Spleen (tissue), 11 donors: ENCODE results near the gene EFEMP2. TPM values are rescaled to one million over a fixed set of nuclear protein-coding genes. Genes with fewer than 3 reads are reported as not detected.
"Not testable (repeated sequence)": the region's sequence is repeated elsewhere in the genome, so short reads cannot be mapped to it uniquely, and the experiment has no call there.

Experiments
- DNase-seq: peaks from one replicate; pipeline ENCODE4 v3.0.0-alpha.2; 2020
- H3K27ac ChIP-seq, 8 donors: fragments of 200-600 bp; sonication (generic) in 7 of 8; 1 replicate in 4 of 8; 2 replicates in 4 of 8; pipeline versions ENCODE4 v1.5.0 to v1.8.0; 2016 to 2021; ENCODE audit warnings: inconsistent platforms in 4 of 8, mild to moderate bottlenecking in 4 of 8, moderate library complexity in 1 of 8
- H3K27me3 ChIP-seq, 7 donors: fragments of 200-600 bp; sonication (generic) in 6 of 7; replicated peaks in 1 of 7; 1 replicate in 4 of 7; 2 replicates in 3 of 7; pipeline versions ENCODE4 v1.5.0 to v1.8.0; 2016 to 2021; ENCODE audit warnings: inconsistent platforms in 3 of 7, mild to moderate bottlenecking in 1 of 7
- H3K36me3 ChIP-seq, 6 donors: fragments of 200-600 bp; sonication (generic) in 5 of 6; 1 replicate in 4 of 6; 2 replicates in 2 of 6; pipeline versions ENCODE4 v1.5.0 to v1.8.0; 2016 to 2021; ENCODE audit warnings: inconsistent platforms in 2 of 6
- H3K4me1 ChIP-seq, 6 donors: fragments of 200-600 bp; sonication (generic) in 5 of 6; 1 replicate in 3 of 6; 2 replicates in 3 of 6; pipeline versions ENCODE4 v1.5.0 to v1.8.0; 2016 to 2021; ENCODE audit warnings: inconsistent platforms in 3 of 6
- H3K4me3 ChIP-seq, 8 donors: fragments of 200-600 bp; sonication (generic) in 7 of 8; 1 replicate in 4 of 8; 2 replicates in 4 of 8; pipeline versions ENCODE4 v1.5.0 to v1.8.0; 2016 to 2021; ENCODE audit warnings: inconsistent platforms in 4 of 8, mild to moderate bottlenecking in 4 of 8, moderate library complexity in 2 of 8
- H3K9me3 ChIP-seq, 8 donors: fragments of 200-600 bp; sonication (generic) in 7 of 8; 1 replicate in 4 of 8; 2 replicates in 4 of 8; pipeline versions ENCODE4 v1.5.0 to v1.8.0; 2016 to 2021; ENCODE audit warnings: inconsistent platforms in 4 of 8
- CTCF ChIP-seq, 11 experiments: fragments of 200-600 bp in 7 of 11; fragments of 450-650 bp in 4 of 11; sonication (generic) in 4 of 11; IDR thresholded peaks in 8 of 11; conservative IDR thresholded peaks in 3 of 11; 1 replicate in 7 of 11; 2 replicates in 4 of 11; pipeline versions ENCODE4 v1.4.0 to v1.8.0; 2016 to 2021; ENCODE audit warnings: antibody characterized with exemption in 11 of 11, inconsistent platforms in 4 of 11, mild to moderate bottlenecking in 1 of 11
- POLR2A ChIP-seq, 3 donors: fragments of 450-650 bp; IDR thresholded peaks; one replicate each; pipeline ENCODE4 v1.5.1; 2017; ENCODE audit warnings: antibody characterized with exemption in 3 of 3, mild to moderate bottlenecking in 1 of 3
- POLR2AphosphoS5 ChIP-seq, 3 donors: sonication (generic); formaldehyde crosslinking; IDR thresholded peaks; one replicate each; pipeline ENCODE4 v1.5.1; 2017; ENCODE audit warnings: antibody characterized with exemption in 3 of 3
- WGBS, 5 donors: extraction: QIAGEN DNeasy Blood & Tissue Kit in 3 of 5; methylation state at CpG; one replicate each; pipeline versions ENCODE4 v1.1.5 to v1.1.7; 2013 to 2018; 5-methylcytosine and 5-hydroxymethylcytosine counted together
- intact Hi-C: fragments of 100-400 bp; cut with DNase I; formaldehyde crosslinking; loops from one replicate; pipeline ENCODE4 v1.15.0; 2023; ENCODE audit warnings: low total_unique reads
- polyA plus RNA-seq, 3 donors: library from polyadenylated mRNA; stranded (reverse); fragments of 200-250 nt; gene quantifications; one replicate each; pipeline ENCODE4 v1.2.1, GENCODE V29; 2013
- total RNA-seq, 7 donors: library from RNA; depleted of rRNA in 3 of 7; stranded (reverse); fragments of >200 nt in 3 of 7; fragmentation: NEBNext Ultra II Directional in 4 of 7; extraction: Animal tissue kit (Norgen Biotek cat#: 25700) in 4 of 7; gene quantifications; one replicate each; pipeline versions ENCODE4 v1.1.0 to v1.2.1, GENCODE V29; 2016 to 2021
- donor health status: healthy with polysubstance abuse.
- donor health status: DM: no; HTN: no; CAD: no; lungs with moderate emphysema.
- donor health status: DM: no; HTN: no; CAD: no.
- donor health status: Bipolar disorder and iron deficiency.
- donor health status: healthy.
- donor health status: DM: no; HTN: no; CAD: no.
- donor health status: DM: yes; HTN: yes; CAD: no.

Gene EFEMP2
- total and polyA plus RNA-seq, 10 donors = 21.0 to 53.5 (median 38.2) TPM

- peak; percentile 81 for DNase-seq
- intact Hi-C loops = no loop called here
These were observed 20.2 kb upstream of the EFEMP2 start for GRCh38 chr11:65892661-65893317.

GRCh38 chr11:65892137-65892540 lies 19.5 kb upstream of the EFEMP2 start:
- Histone ChIP-seq H3K4me3 (peak overlapping the region; percentile 75 to 93 (median 88)), H3K4me1 (peaks cover 45 to 74% (median 61%) of the 10 kb centered on the region in 6 donors), H3K27ac (peak overlapping the region; percentile 92 to 99 (median 96))
- H3K9me3 ChIP-seq, DNase-seq, H3K27me3 ChIP-seq, H3K36me3 ChIP-seq, intact Hi-C loops: not testable (repeated sequence)
- 42 to 60% (median 53%) methylated on average over 5 of the region's 5 CpGs for WGBS, 5 donors

More at GRCh38 chr11:65892661-65893317, 20.2 kb upstream of the EFEMP2 start:
- no peak for TF ChIP-seq POLR2AphosphoS5 (IDR thresholded peaks at IDR 0.05)
- TF ChIP-seq CTCF (IDR thresholded peaks at IDR 0.05 in 8 of 11, conservative IDR thresholded peaks at IDR 0.05 in 3 of 11) = no peak
- TF ChIP-seq POLR2A (IDR thresholded peaks at IDR 0.05) = no peak
- Histone ChIP-seq H3K9me3 (no peaks in the 10 kb centered on the region), H3K4me1 (peaks cover 39 to 67% (median 55%) of the 10 kb centered on the region in 6 donors), H3K27me3 (no peaks in the 10 kb centered on the region), H3K27ac (peak overlapping the region; percentile 92 to 99 (median 96)), H3K4me3 (peak overlapping the region in 6 of 8 donors; percentile 75 to 93 (median 88)), H3K36me3 (no peaks in the 10 kb centered on the region)
- WGBS, 5 donors = 60 to 76% (median 71%) methylated on average over 10 of the region's 10 CpGs

- H3K27me3 ChIP-seq = no peaks in the 10 kb centered on the region
- peak overlapping the region; percentile 92 to 99 (median 96) for H3K27ac ChIP-seq
- peak; percentile 90 for DNase-seq
- WGBS, 5 donors = 1 to 3% (median 2%) methylated on average over 46 to 57 of the region's 57 CpGs
- H3K9me3 ChIP-seq = no peaks in the 10 kb centered on the region
- intact Hi-C loops = no loop called here
- peaks cover 50 to 80% (median 66%) of the 10 kb centered on the region in 6 donors for H3K4me1 ChIP-seq
- TF ChIP-seq POLR2A (IDR thresholded peaks at IDR 0.05) = peak in 2 of 3 donors; percentile 48 to 61
- peak; percentile 80 to 89 (median 83) for TF ChIP-seq POLR2AphosphoS5 (IDR thresholded peaks at IDR 0.05)
- peak in 8 of 11 experiments; percentile 13 to 48 (median 29) for TF ChIP-seq CTCF (IDR thresholded peaks at IDR 0.05 in 8 of 11, conservative IDR thresholded peaks at IDR 0.05 in 3 of 11)
- H3K4me3 ChIP-seq = peak overlapping the region; percentile 75 to 93 (median 88)
- H3K36me3 ChIP-seq = peaks cover 0 to 9% (median 3%) of the 10 kb centered on the region in 6 donors
These were observed 18.9 kb upstream of the EFEMP2 start for GRCh38 chr11:65891219-65892136.

- peaks cover 50 to 89% (median 68%) of the 10 kb centered on the region in 6 donors for H3K4me1 ChIP-seq
- intact Hi-C loops = no loop called here
- WGBS, 5 donors = 0 to 1% (median 0%) methylated on average over 24 to 94 of the region's 94 CpGs
- H3K9me3 ChIP-seq = no peaks in the 10 kb centered on the region
- peaks cover 0 to 18% (median 8%) of the 10 kb centered on the region in 6 donors for H3K36me3 ChIP-seq
- no peaks in the 10 kb centered on the region for H3K27me3 ChIP-seq
- H3K4me3 ChIP-seq = peak within 1 kb of the TSS; percentile 75 to 93 (median 88)
- peak; percentile 99 for DNase-seq
- H3K27ac ChIP-seq = peak within 1 kb of the TSS; percentile 92 to 99 (median 96)
- peak; percentile 59 to 96 (median 90) for TF ChIP-seq POLR2A (IDR thresholded peaks at IDR 0.05)
- peak in 7 of 11 experiments; percentile 7 to 39 (median 13) for TF ChIP-seq CTCF (IDR thresholded peaks at IDR 0.05 in 8 of 11, conservative IDR thresholded peaks at IDR 0.05 in 3 of 11)
- peak; percentile 95 to 99 (median 97) for TF ChIP-seq POLR2AphosphoS5 (IDR thresholded peaks at IDR 0.05)
These were observed 18.0 kb upstream of the EFEMP2 start, which contains the start of gene CCDC85B for GRCh38 chr11:65890324-65891218. CCDC85B (plus strand) TSS chr11:65890673; CDS start chr11:65890784, 111 bp downstream.
